Measurements from ENCODE around the gene HIRA.

Gene HIRA

DNA sequence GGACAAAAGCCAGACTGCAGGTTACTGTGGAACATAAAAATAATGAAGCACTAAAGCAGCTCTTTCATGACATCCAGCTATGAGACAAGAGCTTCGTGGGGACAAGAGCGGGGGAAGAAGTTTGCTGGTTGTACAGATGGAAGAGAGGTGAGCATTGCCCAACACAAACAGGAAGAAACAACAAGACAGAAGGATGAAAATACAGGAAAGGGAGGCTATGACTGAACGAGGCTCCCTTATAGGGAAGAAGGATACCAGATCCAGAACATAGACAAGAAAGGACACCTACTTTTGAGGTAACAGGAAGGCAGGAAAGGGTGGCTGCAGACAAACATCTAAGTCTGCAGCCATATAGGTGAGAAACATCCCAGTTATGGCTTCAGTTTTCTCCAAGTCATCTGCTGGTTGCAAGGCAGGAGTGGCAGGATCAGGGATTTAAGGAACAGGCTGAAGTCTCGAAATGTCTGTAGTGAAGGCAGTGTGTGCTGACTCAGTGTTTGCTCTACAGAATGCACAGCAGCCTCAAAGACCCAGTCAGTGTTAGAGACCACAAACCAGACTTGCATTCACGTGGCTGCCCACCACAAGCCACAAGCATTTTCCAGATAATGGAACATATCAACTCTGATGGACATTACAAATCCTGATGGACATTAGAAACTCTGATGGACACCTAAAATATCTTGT, 141.9 kb downstream of the HIRA start:
- no peak for DNase-seq (ENCODE audit: low read depth in 4 of 4, low spot score in 1 of 4)

DNA sequence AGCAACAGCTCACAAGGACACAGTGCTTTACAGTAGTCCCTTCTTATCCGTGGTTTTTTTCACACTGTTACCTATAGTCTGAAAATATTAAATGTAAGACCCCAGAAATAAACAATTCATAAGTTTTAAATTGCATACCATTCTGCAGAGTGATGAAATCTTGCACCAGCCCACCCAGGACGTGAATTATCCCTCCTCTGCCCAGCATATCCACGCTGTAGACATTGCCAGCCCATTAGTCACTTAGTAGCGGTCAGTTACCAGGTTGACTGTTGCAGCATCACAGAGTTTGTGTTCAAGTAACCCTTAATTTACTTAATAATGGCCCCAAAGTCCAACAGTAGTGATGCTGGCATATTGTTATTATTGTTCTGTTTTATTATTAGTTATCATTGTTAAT, 143.6 kb downstream of the HIRA start:
- no peak for DNase-seq (ENCODE audit: low read depth in 4 of 4, low spot score in 1 of 4)

DNA sequence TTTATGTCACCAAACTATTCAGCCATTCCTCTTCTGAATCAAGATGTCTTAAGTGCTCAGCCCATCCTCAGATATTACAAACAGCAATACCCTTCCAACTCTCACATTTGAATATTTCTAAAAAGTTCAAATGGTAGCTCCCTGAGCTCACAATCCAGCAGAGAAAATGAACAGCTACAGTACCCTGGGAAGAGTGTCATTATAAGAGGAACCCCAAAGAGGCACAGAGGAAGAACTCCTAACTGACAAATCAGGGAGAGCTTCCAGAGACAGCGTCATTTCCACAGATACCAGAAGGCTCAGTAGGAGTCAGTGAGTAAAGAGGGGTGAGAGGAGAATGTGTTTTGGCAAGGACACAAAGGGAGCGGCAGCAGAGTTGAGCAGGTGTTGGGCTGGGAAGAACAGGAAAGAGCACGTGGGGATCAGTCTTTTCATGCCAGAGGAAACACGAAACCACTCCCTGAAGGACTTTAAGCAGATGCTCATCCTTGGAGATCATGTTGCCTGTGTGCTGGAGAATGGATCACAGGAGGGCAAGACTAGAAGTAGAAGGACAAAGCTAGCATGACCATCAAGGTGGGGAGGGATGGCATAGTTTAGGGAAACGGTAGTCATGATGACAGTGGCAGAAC, 144.3 kb downstream of the HIRA start:
- no peak for DNase-seq (ENCODE audit: low read depth in 4 of 4, low spot score in 1 of 4)

DNA sequence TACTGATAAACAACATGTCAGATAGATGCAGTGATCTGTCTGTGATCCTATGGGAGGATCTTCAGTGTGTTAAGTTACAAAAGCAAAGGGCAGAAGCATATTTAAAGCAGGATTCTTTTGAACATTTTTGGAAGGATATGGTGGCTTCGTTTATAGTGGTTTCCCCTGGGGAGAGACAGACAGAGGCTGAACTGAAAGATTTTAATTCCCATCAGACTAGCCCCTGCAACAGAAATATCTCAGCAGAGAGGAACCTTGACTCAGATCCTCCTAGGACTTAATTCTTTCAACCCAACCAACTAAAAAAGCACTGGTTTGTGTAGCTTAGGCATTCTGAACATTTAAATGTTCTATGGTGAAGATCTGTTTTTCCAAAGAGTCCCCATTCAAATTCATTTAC, 145.7 kb downstream of the HIRA start:
- no peak for DNase-seq (ENCODE audit: low read depth in 4 of 4, low spot score in 1 of 4)

All from stimulated activated CD4-positive, alpha-beta T cell treated with anti-CD3 and anti-CD28 coated beads, Interleukin-1b, Interleukin-23, amount 100 ng/mL, for 24 hours (primary cell).